ENCODE results near the gene BAIAP2L2.

Gene BAIAP2L2

GRCh38 chr22:38108561-38109319, 1.7 kb downstream of the BAIAP2L2 start:
- Histone ChIP-seq H3K4me3 (replicated peaks; ENCODE audit: insufficient read depth, low read length) (no peak overlapping the region), H3K27me3 (ENCODE audit: insufficient read depth, poor library complexity, severe bottlenecking) (no peaks in the 10 kb centered on the region), H3K27ac (replicated peaks) (no peak overlapping the region)
- no peak for DNase-seq (ENCODE audit: low read depth in 1 of 2, low spot score in 1 of 2)
- TF ChIP-seq SPI1 (IDR thresholded peaks at IDR 0.05; ENCODE audit: borderline replicate concordance, low read depth) (no peak), REST (IDR thresholded peaks at IDR 0.05; ENCODE audit: insufficient replicate concordance, low read depth) (no peak), POLR2AphosphoS5 (IDR thresholded peaks at IDR 0.05; ENCODE audit: low read depth) (no peak), GABPA (IDR thresholded peaks at IDR 0.05; ENCODE audit: low read depth) (no peak), CTCF (IDR thresholded peaks at IDR 0.05; ENCODE audit: insufficient read depth, low read length) (no peak)

- no peak overlapping the region for H3K4me3 ChIP-seq (replicated peaks; ENCODE audit: insufficient read depth, low read length)
- DNase-seq (ENCODE audit: low read depth in 1 of 2, low spot score in 1 of 2) = no peak
- TF ChIP-seq SPI1 (IDR thresholded peaks at IDR 0.05; ENCODE audit: borderline replicate concordance, low read depth) (no peak), CTCF (IDR thresholded peaks at IDR 0.05; ENCODE audit: insufficient read depth, low read length) (no peak), GABPA (IDR thresholded peaks at IDR 0.05; ENCODE audit: low read depth) (no peak), POLR2AphosphoS5 (IDR thresholded peaks at IDR 0.05; ENCODE audit: low read depth) (no peak), REST (IDR thresholded peaks at IDR 0.05; ENCODE audit: insufficient replicate concordance, low read depth) (no peak)
- H3K27ac ChIP-seq (replicated peaks) = no peak overlapping the region
- no peaks in the 10 kb centered on the region for H3K27me3 ChIP-seq (ENCODE audit: insufficient read depth, poor library complexity, severe bottlenecking)
Measured at GRCh38 chr22:38107692-38108515, 2.6 kb downstream of the BAIAP2L2 start.

GRCh38 chr22:38106814-38107578, 3.5 kb downstream of the BAIAP2L2 start:
- Histone ChIP-seq H3K27ac (replicated peaks) (no peak overlapping the region), H3K4me3 (replicated peaks; ENCODE audit: insufficient read depth, low read length) (no peak overlapping the region), H3K27me3 (ENCODE audit: insufficient read depth, poor library complexity, severe bottlenecking) (no peaks in the 10 kb centered on the region)
- no peak for TF ChIP-seq CTCF (IDR thresholded peaks at IDR 0.05; ENCODE audit: insufficient read depth, low read length)
- TF ChIP-seq REST (IDR thresholded peaks at IDR 0.05; ENCODE audit: insufficient replicate concordance, low read depth) = no peak
- no peak for TF ChIP-seq SPI1 (IDR thresholded peaks at IDR 0.05; ENCODE audit: borderline replicate concordance, low read depth)
- TF ChIP-seq POLR2AphosphoS5 (IDR thresholded peaks at IDR 0.05; ENCODE audit: low read depth) = no peak
- TF ChIP-seq GABPA (IDR thresholded peaks at IDR 0.05; ENCODE audit: low read depth) = no peak
- no peak for DNase-seq (ENCODE audit: low read depth in 1 of 2, low spot score in 1 of 2)

Data from HL-60 (cell line).